ENCODE data around the gene RFX8.
"Not testable (repeated sequence)": the region's sequence is repeated elsewhere in the genome, so short reads cannot be mapped to it uniquely, and the experiment has no call there.

The RFX8 gene

GRCh38 chr2:101438555-101438954 lies 36.4 kb downstream of the RFX8 start:
- not testable (repeated sequence) for DNase-seq

GRCh38 chr2:101435001-101435862 lies 39.7 kb downstream of the RFX8 start:
- peak; percentile 14 for DNase-seq

- DNase-seq, result no peak
Observed at GRCh38 chr2:101433465-101433864, 41.4 kb downstream of the RFX8 start.

- no peak for DNase-seq
Observed at GRCh38 chr2:101432411-101433181, 42.3 kb downstream of the RFX8 start.

- no peak for DNase-seq
Observed at GRCh38 chr2:101431486-101431885, 43.4 kb downstream of the RFX8 start.

- peak; percentile 10 for DNase-seq
Observed at GRCh38 chr2:101430156-101430555, 44.8 kb downstream of the RFX8 start.

GRCh38 chr2:101429453-101429852 lies 45.5 kb downstream of the RFX8 start:
- DNase-seq, result no peak

GRCh38 chr2:101428422-101429176 lies 46.3 kb downstream of the RFX8 start:
- DNase-seq, result no peak

GRCh38 chr2:101427743-101428142 lies 47.2 kb downstream of the RFX8 start:
- no peak for DNase-seq

GRCh38 chr2:101427240-101427639 lies 47.7 kb downstream of the RFX8 start:
- DNase-seq, result no peak

GRCh38 chr2:101426822-101427221 lies 48.1 kb downstream of the RFX8 start:
- no peak for DNase-seq

GRCh38 chr2:101420623-101421022 lies 54.3 kb downstream of the RFX8 start:
- no peak for DNase-seq

GRCh38 chr2:101419096-101419663 lies 55.7 kb downstream of the RFX8 start:
- peak; percentile 65 for DNase-seq

- DNase-seq, result no peak
Observed at GRCh38 chr2:101418460-101419095, 56.3 kb downstream of the RFX8 start.

- no peak for DNase-seq
Observed at GRCh38 chr2:101416609-101417008, 58.3 kb downstream of the RFX8 start.

GRCh38 chr2:101415884-101416283 lies 59.0 kb downstream of the RFX8 start:
- no peak for DNase-seq

- no peak for DNase-seq
Observed at GRCh38 chr2:101415220-101415619, 59.7 kb downstream of the RFX8 start.

GRCh38 chr2:101412092-101412694 lies 62.7 kb downstream of the RFX8 start:
- no peak for DNase-seq

- DNase-seq, result no peak
Observed at GRCh38 chr2:101410746-101411145, 64.2 kb downstream of the RFX8 start.

GRCh38 chr2:101410114-101410513 lies 64.8 kb downstream of the RFX8 start:
- no peak for DNase-seq

- no peak for DNase-seq
Observed at GRCh38 chr2:101409699-101410098, 65.2 kb downstream of the RFX8 start.

GRCh38 chr2:101408925-101409324 lies 66.0 kb downstream of the RFX8 start:
- DNase-seq, result no peak
